Liver (tissue), 9 donors: ENCODE data around the gene TOMM70. TPM values are rescaled to one million over a fixed set of nuclear protein-coding genes. Genes with fewer than 3 reads are reported as not detected.

Experiments
- DNase-seq: peaks from one replicate; pipeline ENCODE4 v3.0.0-alpha.2; 2017; ENCODE audit warnings: low spot score
- H3K27ac ChIP-seq, 2 donors: one replicate each; pipeline ENCODE4 v1.7.0; 2013; ENCODE audit warnings: inconsistent platforms in 2 of 2, low read length in 2 of 2, control low read depth in 1 of 2, low read depth in 1 of 2, mild to moderate bottlenecking in 1 of 2
- H3K27me3 ChIP-seq, 4 donors: one replicate each; pipeline versions ENCODE4 v1.6.1 to v1.7.0; 2013; ENCODE audit warnings: low read length in 3 of 4, inconsistent platforms in 1 of 4, mild to moderate bottlenecking in 1 of 4, moderate library complexity in 1 of 4; ENCODE audit not compliant: control insufficient read depth in 4 of 4, insufficient read depth in 4 of 4
- H3K36me3 ChIP-seq, 4 donors: one replicate each; pipeline versions ENCODE4 v1.6.1 to v1.7.0; 2013; ENCODE audit warnings: low read length in 3 of 4, mild to moderate bottlenecking in 3 of 4, low read depth in 1 of 4, moderate library complexity in 1 of 4; ENCODE audit not compliant: control insufficient read depth in 4 of 4, insufficient read depth in 3 of 4
- H3K4me1 ChIP-seq, 4 donors: one replicate each; pipeline versions ENCODE4 v1.6.1 to v1.7.0; 2013; ENCODE audit warnings: low read length in 3 of 4, mild to moderate bottlenecking in 3 of 4, moderate library complexity in 1 of 4; ENCODE audit not compliant: control insufficient read depth in 4 of 4, insufficient read depth in 4 of 4
- H3K4me3 ChIP-seq, 3 donors: one replicate each; pipeline versions ENCODE4 v1.6.1 to v1.7.0; 2013; ENCODE audit warnings: low read length in 3 of 3, control low read depth in 1 of 3, low read depth in 1 of 3, mild to moderate bottlenecking in 1 of 3
- H3K9ac ChIP-seq, 2 donors: one replicate each; pipeline ENCODE4 v1.7.0; 2013; ENCODE audit warnings: low read length in 2 of 2, mild to moderate bottlenecking in 2 of 2, moderate library complexity in 2 of 2, control low read depth in 1 of 2, low read depth in 1 of 2
- H3K9me3 ChIP-seq, 4 donors: one replicate each; pipeline versions ENCODE4 v1.6.1 to v1.7.0; 2013; ENCODE audit warnings: low read length in 3 of 4; ENCODE audit not compliant: control insufficient read depth in 4 of 4
- ATF3 ChIP-seq: IDR thresholded peaks from 2 replicates; pipeline ENCODE4 v1.6.1; 2016; ENCODE audit warnings: antibody characterized with exemption
- CTCF ChIP-seq: fragments of 150-350 bp; IDR thresholded peaks from 2 replicates; pipeline ENCODE4 v1.5.1; 2017; ENCODE audit warnings: improper control_type of control experiment, low read depth, low read length; ENCODE audit not compliant: missing input control
- EGR1 ChIP-seq, 2 donors: IDR thresholded peaks; 2 replicates each; pipeline ENCODE4 v1.6.1; 2016 to 2018; ENCODE audit warnings: antibody characterized with exemption in 2 of 2, low read depth in 2 of 2
- FOXA1 ChIP-seq: IDR thresholded peaks from 2 replicates; pipeline ENCODE4 v1.6.1; 2016; ENCODE audit warnings: antibody characterized with exemption
- FOXA2 ChIP-seq: IDR thresholded peaks from 2 replicates; pipeline ENCODE4 v1.6.1; 2016; ENCODE audit warnings: antibody characterized with exemption
- GABPA ChIP-seq, 2 donors: IDR thresholded peaks in 1 of 2; conservative IDR thresholded peaks in 1 of 2; 2 replicates each; pipeline ENCODE4 v1.6.1; 2016; ENCODE audit warnings: antibody characterized with exemption in 2 of 2, mild to moderate bottlenecking in 1 of 2, moderate library complexity in 1 of 2
- HNF4A ChIP-seq, 2 donors: conservative IDR thresholded peaks; 2 replicates each; pipeline ENCODE4 v1.6.1; 2016; ENCODE audit warnings: antibody characterized with exemption in 2 of 2, mild to moderate bottlenecking in 2 of 2
- HNF4G ChIP-seq: IDR thresholded peaks from 2 replicates; pipeline ENCODE4 v1.6.1; 2016; ENCODE audit warnings: antibody characterized with exemption
- MAX ChIP-seq: IDR thresholded peaks from 2 replicates; pipeline ENCODE4 v1.6.1; 2016; ENCODE audit warnings: antibody characterized with exemption
- REST ChIP-seq: IDR thresholded peaks from 2 replicates; pipeline ENCODE4 v1.6.1; 2016; ENCODE audit warnings: antibody characterized with exemption, mild to moderate bottlenecking
- RXRA ChIP-seq, 2 donors: IDR thresholded peaks; 2 replicates each; pipeline ENCODE4 v1.6.1; 2017 to 2018; ENCODE audit warnings: antibody characterized with exemption in 2 of 2, mild to moderate bottlenecking in 1 of 2
- SP1 ChIP-seq: IDR thresholded peaks from 2 replicates; pipeline ENCODE4 v1.6.1; 2018; ENCODE audit warnings: antibody characterized with exemption, mild to moderate bottlenecking
- TAF1 ChIP-seq: conservative IDR thresholded peaks from 2 replicates; pipeline ENCODE4 v1.6.1; 2016; ENCODE audit warnings: antibody characterized with exemption, mild to moderate bottlenecking
- YY1 ChIP-seq: IDR thresholded peaks from 2 replicates; pipeline ENCODE4 v1.6.1; 2016; ENCODE audit warnings: antibody characterized with exemption, mild to moderate bottlenecking
- ZBTB33 ChIP-seq: IDR thresholded peaks from 2 replicates; pipeline ENCODE4 v1.6.1; 2016; ENCODE audit warnings: antibody characterized with exemption
- WGBS: extraction: QIAGEN DNeasy Blood & Tissue Kit; methylation state at CpG from one replicate; pipeline ENCODE4 v1.1.7; 2013; 5-methylcytosine and 5-hydroxymethylcytosine counted together
- polyA plus RNA-seq, 2 donors: library from polyadenylated mRNA; stranded (reverse) in 1 of 2; unstranded in 1 of 2; fragments of 200-250 nt in 1 of 2; fragments of >200 nt in 1 of 2; fragmentation: Nextera tagmentation in 1 of 2; extraction: Ambion mirVana in 1 of 2; gene quantifications; one replicate each; pipeline versions ENCODE4 v1.2.1 to v1.2.3, GENCODE V29; 2013 to 2015
- total RNA-seq, 2 donors: library from RNA; depleted of rRNA; stranded (reverse); fragments of >200 nt; gene quantifications; one replicate each; pipeline ENCODE4 v1.2.3, GENCODE V29; 2014
- donor health status: healthy.
- donor health status: healthy.
- donor health status: healthy.
- donor health status: healthy.
- donor health status: healthy.

TOMM70 gene
- total and polyA plus RNA-seq, 4 donors, result 16.7 to 55.8 (median 32.6) TPM

- no peak overlapping the region for H3K27ac ChIP-seq
- peaks cover 0 to 1% (median 0%) of the 10 kb centered on the region in 4 donors for H3K9me3 ChIP-seq
- 92% methylated on average over 2 of the region's 2 CpGs for WGBS
- peaks cover 0 to 6% (median 4%) of the 10 kb centered on the region in 4 donors for H3K4me1 ChIP-seq
- no peak overlapping the region for H3K4me3 ChIP-seq
- no peak for TF ChIP-seq TAF1
- TF ChIP-seq YY1, result no peak
- no peak for TF ChIP-seq ATF3
- no peak for TF ChIP-seq HNF4G
- no peak for TF ChIP-seq FOXA2
- no peak for TF ChIP-seq REST
- no peak for TF ChIP-seq CTCF
- no peak for TF ChIP-seq FOXA1
- TF ChIP-seq EGR1 (IDR thresholded peaks at IDR 0.05; ENCODE audit: low read depth in 2 of 2), result no peak
- TF ChIP-seq MAX, result no peak
- TF ChIP-seq SP1, result no peak
- H3K36me3 ChIP-seq, result peaks cover 0 to 4% (median 3%) of the 10 kb centered on the region in 4 donors
- H3K27me3 ChIP-seq, result no peaks in the 10 kb centered on the region
- DNase-seq, result no peak
- H3K9ac ChIP-seq, result no peak overlapping the region
These were observed 12.7 kb upstream of the TOMM70 start for GRCh38 chr3:100413613-100414012.

GRCh38 chr3:100412912-100413590 is 12.2 kb upstream of the TOMM70 start:
- Histone ChIP-seq H3K27ac (no peak overlapping the region), H3K4me3 (no peak overlapping the region), H3K27me3 (no peaks in the 10 kb centered on the region), H3K9ac (no peak overlapping the region), H3K4me1 (peaks cover 0 to 6% (median 4%) of the 10 kb centered on the region in 4 donors), H3K36me3 (peaks cover 0 to 4% (median 3%) of the 10 kb centered on the region in 4 donors), H3K9me3 (peaks cover 0 to 1% (median 0%) of the 10 kb centered on the region in 4 donors)
- 96% methylated on average over 4 of the region's 4 CpGs for WGBS
- DNase-seq, result no peak
- TF ChIP-seq RXRA (IDR thresholded peaks at IDR 0.05) (no peak), REST (no peak), MAX (no peak), HNF4A (conservative IDR thresholded peaks at IDR 0.05) (no peak), CTCF (no peak), TAF1 (no peak), FOXA1 (no peak), ZBTB33 (no peak), GABPA (IDR thresholded peaks at IDR 0.05 in 1 of 2, conservative IDR thresholded peaks at IDR 0.05 in 1 of 2) (no peak), HNF4G (no peak), ATF3 (no peak)
